ENCODE measurements around the gene ZNF600.
"Not testable (repeated sequence)": the region's sequence is repeated elsewhere in the genome, so short reads cannot be mapped to it uniquely, and the experiment has no call there.

The ZNF600 gene

DNA sequence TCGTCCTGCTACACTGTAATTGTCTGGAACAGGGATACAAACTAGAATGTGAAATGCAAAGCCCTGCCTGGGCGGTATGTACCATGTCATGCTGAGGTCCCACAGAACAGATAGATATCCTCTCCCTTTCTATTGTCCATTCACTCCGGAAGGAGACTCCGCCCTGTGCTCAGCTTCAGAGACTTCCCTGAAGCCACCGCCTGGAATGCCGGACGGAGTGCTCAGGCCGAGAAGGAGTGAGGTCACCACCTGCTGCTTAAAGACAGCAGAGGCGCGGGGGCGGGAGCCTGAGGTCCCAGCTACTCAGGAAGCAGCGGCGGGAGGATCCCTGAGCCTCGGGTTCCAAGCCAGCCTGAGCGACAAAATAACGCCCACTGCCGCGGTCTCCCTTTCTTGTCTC is 50.9 kb downstream of the ZNF600 start:
- H3K9ac ChIP-seq (ENCODE audit: low read depth, low read length, poor library complexity) = no peak overlapping the region
- no peak overlapping the region for H2BK5ac ChIP-seq (ENCODE audit: low read length)
- H3K9me3 ChIP-seq (replicated peaks in 1 of 2; ENCODE audit: control insufficient read depth in 2 of 2, insufficient read depth in 1 of 2, low read depth in 1 of 2, low read length in 2 of 2) = peaks cover 1 to 7% of the 10 kb centered on the region in 2 donors
- peaks cover 0 to 7% of the 10 kb centered on the region in 2 donors for H3K36me3 ChIP-seq (replicated peaks in 1 of 2; ENCODE audit: control insufficient read depth in 2 of 2, insufficient read depth in 2 of 2, low read length in 2 of 2)
- H3K4ac ChIP-seq (ENCODE audit: low read length) = no peak overlapping the region
- no peak overlapping the region for H3K18ac ChIP-seq (ENCODE audit: low read length)
- H3K4me1 ChIP-seq (ENCODE audit: control insufficient read depth in 2 of 2, insufficient read depth in 1 of 2, low read depth in 1 of 2, low read length in 2 of 2) = peaks cover 0 to 1% of the 10 kb centered on the region in 2 donors
- no peaks in the 10 kb centered on the region for H3K79me1 ChIP-seq (ENCODE audit: low read depth, low read length)
- WGBS, 2 donors (ENCODE audit: extremely low coverage in 2 of 2, insufficient read length in 2 of 2, insufficient replicate concordance in 1 of 2) = no CpG with 5 or more reads among the region's 18 CpGs
- no peak overlapping the region for H2BK120ac ChIP-seq (ENCODE audit: low read depth, low read length)
- no peak overlapping the region for H3K4me3 ChIP-seq (ENCODE audit: low read length in 2 of 2)
- H3K14ac ChIP-seq (ENCODE audit: low read length) = no peak overlapping the region
- H4K91ac ChIP-seq (ENCODE audit: low read depth, low read length, poor library complexity) = no peak overlapping the region
- H2BK12ac ChIP-seq (ENCODE audit: low read length) = no peak overlapping the region
- no peak overlapping the region for H2AK5ac ChIP-seq (ENCODE audit: low read depth, low read length)
- H2AFZ ChIP-seq (ENCODE audit: low read length) = peak overlapping the region; percentile 94
- H2BK15ac ChIP-seq (ENCODE audit: low read length) = no peak overlapping the region
- no peak overlapping the region for H3K4me2 ChIP-seq (ENCODE audit: insufficient read depth, low read length, poor library complexity, severe bottlenecking)
- H3K27ac ChIP-seq (replicated peaks; ENCODE audit: low read length) = peak overlapping the region; percentile 73
- no peak overlapping the region for H3K23ac ChIP-seq (ENCODE audit: low read depth, low read length, poor library complexity)
- no peaks in the 10 kb centered on the region for H3K27me3 ChIP-seq (ENCODE audit: control insufficient read depth in 3 of 3, insufficient read depth in 3 of 3, low read depth in 1 of 3, low read length in 3 of 3)
- H4K8ac ChIP-seq (ENCODE audit: low read depth, low read length) = no peak overlapping the region
- peak; percentile 47 for DNase-seq (ENCODE audit: low spot score)

DNA sequence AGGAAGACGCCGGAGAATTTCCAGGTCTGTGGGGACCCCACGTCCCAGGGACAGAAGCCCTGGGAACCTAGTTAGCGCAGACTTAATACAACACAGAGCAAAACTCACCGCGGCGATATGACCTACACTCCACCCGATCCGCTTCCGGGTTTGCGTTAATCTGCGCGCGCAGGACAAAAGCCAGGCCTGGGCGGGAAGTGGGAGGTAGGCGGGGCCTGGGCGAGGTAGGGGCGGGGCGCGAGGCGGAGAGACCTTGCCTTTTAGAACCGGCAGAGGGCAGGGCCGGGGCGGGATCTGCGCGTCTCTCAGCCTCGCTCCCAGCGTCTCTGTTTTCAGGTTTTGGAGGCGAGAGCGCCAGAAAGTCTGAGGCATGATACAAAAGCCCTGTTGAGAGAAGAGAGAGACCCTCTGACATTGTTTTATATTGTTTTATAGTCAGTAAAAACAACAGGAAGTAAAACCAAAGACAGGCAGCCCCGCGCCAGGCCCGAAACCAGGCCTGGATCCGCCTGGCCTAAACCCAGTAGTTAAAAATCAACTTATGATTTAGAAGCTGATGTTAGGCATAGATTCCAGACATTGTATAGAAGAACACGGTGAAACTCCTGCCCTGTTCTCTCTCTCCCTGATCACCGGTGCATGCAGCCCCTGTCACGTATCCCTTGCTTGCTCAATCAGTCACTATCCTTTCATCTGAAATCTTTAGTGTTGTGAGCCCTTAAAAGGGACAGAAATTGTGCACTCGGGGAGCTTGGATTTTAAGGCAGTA is 51.5 kb downstream of the ZNF600 start, which contains the start of gene ZNF611:
Gene ZNF611, minus strand, starts transcription at position 152 of the 769 bp plus-strand sequence. CDS start 19,150 bp downstream, outside the sequence.
- Histone ChIP-seq H3K79me1 (ENCODE audit: low read depth, low read length) (no peaks in the 10 kb centered on the region), H2BK120ac (ENCODE audit: low read depth, low read length) (no peak within 1 kb of the TSS), H3K27ac (replicated peaks; ENCODE audit: low read length) (peak within 1 kb of the TSS; percentile 73), H3K4me2 (ENCODE audit: insufficient read depth, low read length, poor library complexity, severe bottlenecking) (peak within 1 kb of the TSS; percentile 87), H4K91ac (ENCODE audit: low read depth, low read length, poor library complexity) (no peak within 1 kb of the TSS), H3K27me3 (ENCODE audit: control insufficient read depth in 3 of 3, insufficient read depth in 3 of 3, low read depth in 1 of 3, low read length in 3 of 3) (no peaks in the 10 kb centered on the region), H3K4me1 (ENCODE audit: control insufficient read depth in 2 of 2, insufficient read depth in 1 of 2, low read depth in 1 of 2, low read length in 2 of 2) (peaks cover 0 to 1% of the 10 kb centered on the region in 2 donors), H2BK15ac (ENCODE audit: low read length) (no peak within 1 kb of the TSS), H3K23ac (ENCODE audit: low read depth, low read length, poor library complexity) (peak within 1 kb of the TSS; percentile 48), H2BK5ac (ENCODE audit: low read length) (peak within 1 kb of the TSS; percentile 72), H3K9ac (ENCODE audit: low read depth, low read length, poor library complexity) (peak within 1 kb of the TSS; percentile 90), H3K18ac (ENCODE audit: low read length) (peak within 1 kb of the TSS; percentile 80), H3K4me3 (ENCODE audit: low read length in 2 of 2) (peak within 1 kb of the TSS; percentile 82 to 89), H3K14ac (ENCODE audit: low read length) (no peak within 1 kb of the TSS), H2AK5ac (ENCODE audit: low read depth, low read length) (no peak within 1 kb of the TSS), H3K9me3 (replicated peaks in 1 of 2; ENCODE audit: control insufficient read depth in 2 of 2, insufficient read depth in 1 of 2, low read depth in 1 of 2, low read length in 2 of 2) (peaks cover 1 to 7% of the 10 kb centered on the region in 2 donors), H3K36me3 (replicated peaks in 1 of 2; ENCODE audit: control insufficient read depth in 2 of 2, insufficient read depth in 2 of 2, low read length in 2 of 2) (peaks cover 0 to 10% of the 10 kb centered on the region in 2 donors), H2AFZ (ENCODE audit: low read length) (peak within 1 kb of the TSS; percentile 94), H4K8ac (ENCODE audit: low read depth, low read length) (no peak within 1 kb of the TSS), H3K4ac (ENCODE audit: low read length) (no peak within 1 kb of the TSS), H2BK12ac (ENCODE audit: low read length) (no peak within 1 kb of the TSS)
- no CpG with 5 or more reads among the region's 38 CpGs for WGBS, 2 donors (ENCODE audit: extremely low coverage in 2 of 2, insufficient read length in 2 of 2, insufficient replicate concordance in 1 of 2)
- peak; percentile 90 for DNase-seq (ENCODE audit: low spot score)

DNA sequence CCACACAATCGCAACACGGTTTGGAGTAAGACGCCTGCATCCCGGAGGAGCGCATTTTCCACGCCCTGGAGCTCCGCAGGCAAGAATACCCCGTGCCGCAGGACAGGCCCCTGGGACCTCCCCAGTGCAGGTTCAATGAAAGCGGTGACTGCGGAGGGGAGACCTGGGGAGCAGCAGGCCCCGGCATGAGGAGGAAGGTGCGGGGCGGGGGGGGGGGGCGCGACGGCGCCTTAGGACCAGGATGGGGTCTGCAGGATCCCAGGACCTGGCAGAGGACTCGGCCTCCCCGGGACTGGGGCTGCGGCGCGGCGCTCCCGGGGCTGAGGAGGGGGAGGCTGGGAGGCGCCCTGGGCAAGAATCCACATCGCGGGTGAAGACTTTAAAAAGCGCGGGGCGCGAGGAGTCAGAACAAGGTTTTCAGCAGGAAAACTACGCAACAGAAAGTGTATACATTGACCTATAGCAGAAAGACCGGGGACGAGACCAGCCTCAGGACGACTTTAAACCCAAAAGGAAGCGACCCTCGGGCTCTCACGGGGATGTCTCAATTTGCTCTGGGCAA is 52.2 kb downstream of the ZNF600 start:
- H3K27ac ChIP-seq (replicated peaks; ENCODE audit: low read length) = no peak overlapping the region
- H3K4me3 ChIP-seq (ENCODE audit: low read length in 2 of 2) = peak overlapping the region; percentile 82 to 89
- H3K79me1 ChIP-seq (ENCODE audit: low read depth, low read length) = no peaks in the 10 kb centered on the region
- no peak overlapping the region for H4K8ac ChIP-seq (ENCODE audit: low read depth, low read length)
- H3K18ac ChIP-seq (ENCODE audit: low read length) = peak overlapping the region; percentile 80
- no peaks in the 10 kb centered on the region for H3K27me3 ChIP-seq (ENCODE audit: control insufficient read depth in 3 of 3, insufficient read depth in 3 of 3, low read depth in 1 of 3, low read length in 3 of 3)
- peaks cover 0 to 1% of the 10 kb centered on the region in 2 donors for H3K4me1 ChIP-seq (ENCODE audit: control insufficient read depth in 2 of 2, insufficient read depth in 1 of 2, low read depth in 1 of 2, low read length in 2 of 2)
- peak overlapping the region; percentile 87 for H3K4me2 ChIP-seq (ENCODE audit: insufficient read depth, low read length, poor library complexity, severe bottlenecking)
- H2BK5ac ChIP-seq (ENCODE audit: low read length) = no peak overlapping the region
- no peak overlapping the region for H2AK5ac ChIP-seq (ENCODE audit: low read depth, low read length)
- H2BK15ac ChIP-seq (ENCODE audit: low read length) = no peak overlapping the region
- no peak overlapping the region for H4K91ac ChIP-seq (ENCODE audit: low read depth, low read length, poor library complexity)
- H3K9ac ChIP-seq (ENCODE audit: low read depth, low read length, poor library complexity) = peak overlapping the region; percentile 90
- no peak overlapping the region for H3K4ac ChIP-seq (ENCODE audit: low read length)
- peaks cover 1 to 7% of the 10 kb centered on the region in 2 donors for H3K9me3 ChIP-seq (replicated peaks in 1 of 2; ENCODE audit: control insufficient read depth in 2 of 2, insufficient read depth in 1 of 2, low read depth in 1 of 2, low read length in 2 of 2)
- H2AFZ ChIP-seq (ENCODE audit: low read length) = peak overlapping the region; percentile 94
- peaks cover 0 to 15% of the 10 kb centered on the region in 2 donors for H3K36me3 ChIP-seq (replicated peaks in 1 of 2; ENCODE audit: control insufficient read depth in 2 of 2, insufficient read depth in 2 of 2, low read length in 2 of 2)
- H3K14ac ChIP-seq (ENCODE audit: low read length) = no peak overlapping the region
- no peak overlapping the region for H3K23ac ChIP-seq (ENCODE audit: low read depth, low read length, poor library complexity)
- DNase-seq (ENCODE audit: low spot score) = peak; percentile 37
- no peak overlapping the region for H2BK120ac ChIP-seq (ENCODE audit: low read depth, low read length)
- H2BK12ac ChIP-seq (ENCODE audit: low read length) = no peak overlapping the region
- no CpG with 5 or more reads among the region's 39 CpGs for WGBS, 2 donors (ENCODE audit: extremely low coverage in 2 of 2, insufficient read length in 2 of 2, insufficient replicate concordance in 1 of 2)

DNA sequence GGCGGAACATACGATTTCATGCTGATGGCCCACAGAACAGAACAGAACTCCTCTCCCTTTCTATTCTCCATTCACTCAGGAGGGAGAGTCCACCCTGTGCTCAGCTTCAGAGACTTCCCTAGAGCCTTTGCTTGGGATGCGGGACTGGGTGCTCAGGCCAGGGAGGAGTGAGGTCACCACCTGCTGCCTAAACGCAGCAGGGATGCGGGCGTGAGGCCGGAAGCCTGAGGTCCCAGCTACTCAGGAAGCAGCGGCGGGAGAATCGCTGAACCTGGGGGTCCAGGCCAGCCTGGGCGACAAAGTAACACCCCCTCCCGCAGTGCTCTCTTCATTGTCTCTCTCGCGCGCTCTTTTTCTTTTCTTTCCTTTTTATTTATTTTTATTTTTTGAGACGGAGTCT is 60.5 kb downstream of the ZNF600 start:
- H3K18ac ChIP-seq (ENCODE audit: low read length); H3K4ac ChIP-seq (ENCODE audit: low read length); H3K79me1 ChIP-seq (ENCODE audit: low read depth, low read length); H3K9ac ChIP-seq (ENCODE audit: low read depth, low read length, poor library complexity); H3K27me3 ChIP-seq (ENCODE audit: control insufficient read depth in 3 of 3, insufficient read depth in 3 of 3, low read depth in 1 of 3, low read length in 3 of 3); H2BK15ac ChIP-seq (ENCODE audit: low read length); H2BK120ac ChIP-seq (ENCODE audit: low read depth, low read length); H3K4me3 ChIP-seq (ENCODE audit: low read length in 2 of 2); H3K14ac ChIP-seq (ENCODE audit: low read length); H3K23ac ChIP-seq (ENCODE audit: low read depth, low read length, poor library complexity); H4K8ac ChIP-seq (ENCODE audit: low read depth, low read length); H2AFZ ChIP-seq (ENCODE audit: low read length); H3K4me1 ChIP-seq (ENCODE audit: control insufficient read depth in 2 of 2, insufficient read depth in 1 of 2, low read depth in 1 of 2, low read length in 2 of 2); H3K4me2 ChIP-seq (ENCODE audit: insufficient read depth, low read length, poor library complexity, severe bottlenecking); H4K91ac ChIP-seq (ENCODE audit: low read depth, low read length, poor library complexity); DNase-seq (ENCODE audit: low spot score); H2BK12ac ChIP-seq (ENCODE audit: low read length); H3K27ac ChIP-seq (replicated peaks; ENCODE audit: low read length); H2BK5ac ChIP-seq (ENCODE audit: low read length); H2AK5ac ChIP-seq (ENCODE audit: low read depth, low read length): not testable (repeated sequence)
- H3K9me3 ChIP-seq (replicated peaks in 1 of 2; ENCODE audit: control insufficient read depth in 2 of 2, insufficient read depth in 1 of 2, low read depth in 1 of 2, low read length in 2 of 2) = peaks cover 5 to 26% of the 10 kb centered on the region in 2 donors
- no CpG with 5 or more reads among the region's 16 CpGs for WGBS, 2 donors (ENCODE audit: extremely low coverage in 2 of 2, insufficient read length in 2 of 2, insufficient replicate concordance in 1 of 2)
- H3K36me3 ChIP-seq (replicated peaks in 1 of 2; ENCODE audit: control insufficient read depth in 2 of 2, insufficient read depth in 2 of 2, low read length in 2 of 2) = peaks cover 5 to 74% of the 10 kb centered on the region in 2 donors
